Colonic mucosa (tissue), 4 donors: ENCODE measurements around the gene MIXL1. TPM values are rescaled to one million over a fixed set of nuclear protein-coding genes. Genes with fewer than 3 reads are reported as not detected.

Experiments used
- DNase-seq: peaks from one replicate; pipeline ENCODE4 v3.0.0-alpha.2; 2020
- H3K27ac ChIP-seq: fragments of 200-600 bp; one replicate; pipeline ENCODE4 v1.8.0; 2021
- H3K27me3 ChIP-seq: fragments of 200-600 bp; one replicate; pipeline ENCODE4 v1.8.0; 2021
- H3K36me3 ChIP-seq: fragments of 200-600 bp; one replicate; pipeline ENCODE4 v1.8.0; 2021
- H3K4me1 ChIP-seq: fragments of 200-600 bp; one replicate; pipeline ENCODE4 v1.8.0; 2021; ENCODE audit warnings: mild to moderate bottlenecking
- H3K4me3 ChIP-seq: fragments of 200-600 bp; one replicate; pipeline ENCODE4 v1.8.0; 2021
- H3K9ac ChIP-seq, 2 donors: one replicate each; pipeline ENCODE4 v1.7.0; 2013; ENCODE audit warnings: control low read depth in 2 of 2, low read depth in 2 of 2, low read length in 2 of 2
- H3K9me3 ChIP-seq: fragments of 200-600 bp; one replicate; pipeline ENCODE4 v1.8.0; 2021
- CTCF ChIP-seq: fragments of 200-600 bp; IDR thresholded peaks from one replicate; pipeline ENCODE4 v1.8.0; 2022; ENCODE audit warnings: antibody characterized with exemption, mild to moderate bottlenecking
- intact Hi-C: fragments of 100-400 bp; cut with DNase I; formaldehyde crosslinking; loops from one replicate; pipeline ENCODE4 v1.14.1; 2022
- total RNA-seq, 2 donors: library from RNA; stranded (reverse); fragmentation: NEBNext Ultra II Directional in 1 of 2; extraction: Animal tissue kit (Norgen Biotek cat#: 25700) in 1 of 2; gene quantifications; one replicate each; pipeline ENCODE4 v1.2.1, GENCODE V29; 2021
- donor health status: healthy.
- donor health status: DM: no; HTN: no; CAD: no.
- donor health status: DM: no; HTN: no; CAD: no.

MIXL1 gene
- not detected for total RNA-seq

- Histone ChIP-seq H3K27ac (no peak within 1 kb of the TSS), H3K4me1 (no peaks in the 10 kb centered on the region), H3K27me3 (peaks cover 4% of the 10 kb centered on the region), H3K36me3 (no peaks in the 10 kb centered on the region), H3K4me3 (peak within 1 kb of the TSS; percentile 35), H3K9me3 (no peaks in the 10 kb centered on the region), H3K9ac (peak within 1 kb of the TSS; percentile 1 to 40)
- DNase-seq = no peak
- TF ChIP-seq CTCF = no peak
- intact Hi-C loops = no loop called here
Observed at GRCh38 chr1:226223157-226223785, at the start of gene MIXL1. TSS of gene MIXL1 (plus strand) at chr1:226223664. CDS start at chr1:226223682, 18 bp downstream.

DNA sequence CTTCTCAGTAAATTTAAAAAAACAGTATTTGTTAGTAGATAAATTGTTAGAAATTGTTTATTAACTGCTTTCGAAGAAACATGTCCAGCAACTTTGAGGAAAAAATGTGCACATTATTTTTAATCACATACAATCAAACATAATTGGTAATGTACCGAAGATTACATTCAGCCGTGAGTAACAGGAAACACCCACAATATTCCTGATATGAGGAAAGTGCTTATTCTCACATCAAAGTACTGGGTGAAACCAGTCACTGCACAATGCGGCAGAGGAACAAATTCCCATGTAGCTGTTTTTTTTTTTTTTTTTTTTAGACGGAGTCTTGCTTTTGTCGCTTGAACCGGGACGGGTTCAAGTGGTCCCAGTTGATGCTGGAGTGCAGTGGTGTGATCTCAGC lies 46.6 kb upstream of the MIXL1 start:
- TF ChIP-seq CTCF = no peak
- Histone ChIP-seq H3K4me3 (no peak overlapping the region), H3K27me3 (no peaks in the 10 kb centered on the region), H3K27ac (no peak overlapping the region), H3K9ac (no peak overlapping the region), H3K9me3 (no peaks in the 10 kb centered on the region), H3K4me1 (no peaks in the 10 kb centered on the region), H3K36me3 (no peaks in the 10 kb centered on the region)
- no peak for DNase-seq
- intact Hi-C loops = no loop called here

DNA sequence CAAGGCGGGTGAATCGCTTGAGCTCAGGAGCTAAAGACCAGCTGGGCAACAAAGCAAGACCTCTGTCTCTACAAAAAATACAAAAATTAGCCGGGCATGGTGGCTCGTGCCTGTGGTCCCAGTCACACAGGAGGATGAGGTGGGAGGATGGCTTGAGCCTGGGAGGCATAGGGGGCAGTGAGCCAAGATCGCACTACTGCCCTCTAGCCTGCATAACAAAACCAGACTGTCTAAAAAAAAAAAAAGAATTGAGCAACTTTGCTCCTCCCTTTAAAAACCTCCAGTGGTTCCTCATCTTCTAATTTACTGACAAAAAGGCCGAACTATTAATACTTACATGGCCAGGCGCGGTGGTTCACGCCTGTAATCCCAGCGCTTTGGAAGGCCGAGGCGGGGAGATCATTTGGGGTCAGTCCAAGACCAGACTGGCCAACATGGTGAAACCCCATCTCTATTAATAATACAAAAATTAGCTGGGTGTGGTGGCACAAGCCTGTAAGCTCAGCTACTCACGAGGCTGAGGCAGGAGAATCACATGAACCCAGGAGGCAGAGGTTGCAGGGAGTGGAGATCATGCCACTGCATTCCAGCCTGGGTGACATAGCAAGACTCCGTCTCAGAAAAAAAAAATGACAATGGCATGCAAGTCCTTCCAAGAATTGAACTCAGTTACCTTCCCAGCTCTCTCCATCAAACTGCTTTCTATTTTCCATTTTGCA lies 41.3 kb upstream of the MIXL1 start:
- DNase-seq = peak; percentile 54
- no peaks in the 10 kb centered on the region for H3K36me3 ChIP-seq
- no peaks in the 10 kb centered on the region for H3K4me1 ChIP-seq
- H3K9me3 ChIP-seq = no peaks in the 10 kb centered on the region
- no peak overlapping the region for H3K4me3 ChIP-seq
- TF ChIP-seq CTCF = no peak
- H3K27me3 ChIP-seq = no peaks in the 10 kb centered on the region
- H3K27ac ChIP-seq = no peak overlapping the region
- intact Hi-C loops = no loop called here
- no peak overlapping the region for H3K9ac ChIP-seq

DNA sequence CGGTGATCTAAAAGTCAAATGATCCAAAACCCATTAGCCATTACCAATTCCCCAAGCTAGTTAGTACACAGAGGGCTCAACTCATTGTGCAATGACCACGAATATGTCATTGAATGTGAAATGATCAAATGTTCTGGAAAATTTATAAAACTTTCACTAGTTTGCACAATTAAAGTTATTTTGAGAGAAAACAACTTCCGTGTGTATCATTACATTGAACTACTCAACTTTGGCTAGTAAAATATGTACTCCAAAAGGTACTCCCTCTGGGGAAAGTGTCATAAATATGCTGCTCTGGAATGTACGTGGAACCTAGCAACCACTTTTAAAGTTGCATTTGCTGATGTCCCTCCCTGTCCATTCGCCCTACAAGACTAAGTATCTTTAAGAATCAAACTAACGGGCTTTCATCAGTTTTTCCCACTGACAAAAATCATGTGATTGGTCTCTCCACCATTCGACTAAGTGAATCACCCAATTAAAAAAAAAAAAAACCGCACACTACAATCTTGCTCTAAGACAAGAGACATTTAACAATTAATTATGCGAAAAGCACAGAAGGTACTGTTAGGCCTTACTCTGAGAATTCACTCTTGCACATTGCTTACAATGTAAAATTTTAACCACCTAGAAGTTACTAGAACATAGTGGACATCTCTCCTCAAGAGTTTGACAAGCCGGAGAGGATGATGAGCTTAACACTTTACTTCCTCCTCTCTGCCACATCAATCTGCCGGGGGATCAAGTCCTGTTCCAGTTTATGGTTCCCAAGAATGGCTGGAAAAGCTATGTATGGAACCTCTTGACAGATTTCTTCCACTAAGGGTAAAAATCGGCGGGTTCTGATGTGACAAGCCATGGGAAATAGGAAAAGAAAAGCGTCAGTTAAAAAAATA lies 38.1 kb upstream of the MIXL1 start:
- Histone ChIP-seq H3K27ac (peak overlapping the region; percentile 95), H3K4me1 (no peaks in the 10 kb centered on the region), H3K9me3 (no peaks in the 10 kb centered on the region), H3K4me3 (peak overlapping the region; percentile 84), H3K36me3 (no peaks in the 10 kb centered on the region), H3K9ac (peak overlapping the region; percentile 92 to 97), H3K27me3 (no peaks in the 10 kb centered on the region)
- DNase-seq = no peak
- TF ChIP-seq CTCF = no peak
- intact Hi-C loops = loop anchor here (5.0 kb wide), 1 partner anchor 118 kb away; no protein-coding TSS in a partner anchor
